Stimulated activated CD4-positive, alpha-beta T cell treated with anti-CD3 and anti-CD28 coated beads, Interleukin-15, amount 100 ng/mL, for 24 hours (primary cell): ENCODE measurements around the gene YAE1.

Source experiments
- DNase-seq: peaks from one replicate; pipeline ENCODE4 v3.0.0-alpha.2; 2020

Gene YAE1

DNA sequence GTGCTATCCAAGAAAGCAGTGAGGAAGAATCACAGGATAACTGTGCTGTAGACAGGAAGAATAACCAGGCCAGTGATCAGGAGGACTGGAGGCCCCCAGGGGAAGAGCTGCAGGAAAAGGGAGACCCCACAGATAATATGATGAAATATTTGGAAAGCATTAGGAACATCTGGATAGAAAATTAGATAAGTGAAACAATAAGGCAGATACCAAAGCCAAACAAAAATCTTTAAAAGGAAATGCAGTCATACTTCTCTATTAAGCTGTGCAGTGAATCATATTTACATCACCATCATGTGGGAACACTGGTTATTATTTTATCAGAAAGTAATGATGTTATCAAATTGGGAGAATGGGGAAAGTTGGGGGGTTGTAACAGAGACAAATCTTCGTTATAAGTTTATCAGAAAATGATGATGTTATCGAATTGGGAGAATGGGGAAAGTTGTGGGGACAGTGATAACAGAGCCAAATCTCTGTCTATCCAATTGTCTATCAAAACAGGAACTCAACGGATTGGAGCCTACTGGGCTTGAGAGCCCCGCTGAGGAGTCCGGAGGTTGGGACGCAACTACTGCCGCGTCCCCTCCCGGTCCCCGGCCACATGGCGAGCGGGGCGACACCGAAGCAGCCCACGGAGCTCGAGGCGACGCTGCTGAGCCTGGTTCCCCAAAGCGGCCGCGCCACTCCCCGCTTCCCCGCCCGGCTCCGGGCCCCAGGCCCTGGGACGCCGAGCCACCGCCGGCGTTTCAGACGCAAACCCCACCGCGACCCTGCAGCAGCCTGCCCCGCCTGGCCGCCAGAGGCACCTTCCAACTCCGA is 43.1 kb downstream of the YAE1 start:
- DNase-seq: peak; percentile 34

DNA sequence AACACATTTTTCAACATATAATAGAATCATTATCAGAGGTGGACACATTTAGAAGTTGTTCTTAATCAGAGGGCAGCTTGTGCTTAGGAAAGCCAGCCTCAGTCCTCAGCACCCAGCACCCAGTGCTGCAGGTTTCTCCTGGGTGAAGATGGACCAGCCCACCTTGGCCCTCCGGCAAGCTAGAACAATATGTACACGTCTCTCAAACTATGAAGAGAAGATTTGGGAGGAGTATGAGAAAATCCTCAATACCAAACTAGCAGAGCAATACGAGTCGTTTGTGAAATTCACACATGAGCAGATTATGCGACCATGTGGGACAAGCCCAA is 43.7 kb downstream of the YAE1 start:
- DNase-seq: no peak

- no peak for DNase-seq
Observed at GRCh38 chr7:39613577-39613976, 47.4 kb downstream of the YAE1 start.

- DNase-seq: no peak
Observed at GRCh38 chr7:39614299-39614698, 48.1 kb downstream of the YAE1 start.

DNA sequence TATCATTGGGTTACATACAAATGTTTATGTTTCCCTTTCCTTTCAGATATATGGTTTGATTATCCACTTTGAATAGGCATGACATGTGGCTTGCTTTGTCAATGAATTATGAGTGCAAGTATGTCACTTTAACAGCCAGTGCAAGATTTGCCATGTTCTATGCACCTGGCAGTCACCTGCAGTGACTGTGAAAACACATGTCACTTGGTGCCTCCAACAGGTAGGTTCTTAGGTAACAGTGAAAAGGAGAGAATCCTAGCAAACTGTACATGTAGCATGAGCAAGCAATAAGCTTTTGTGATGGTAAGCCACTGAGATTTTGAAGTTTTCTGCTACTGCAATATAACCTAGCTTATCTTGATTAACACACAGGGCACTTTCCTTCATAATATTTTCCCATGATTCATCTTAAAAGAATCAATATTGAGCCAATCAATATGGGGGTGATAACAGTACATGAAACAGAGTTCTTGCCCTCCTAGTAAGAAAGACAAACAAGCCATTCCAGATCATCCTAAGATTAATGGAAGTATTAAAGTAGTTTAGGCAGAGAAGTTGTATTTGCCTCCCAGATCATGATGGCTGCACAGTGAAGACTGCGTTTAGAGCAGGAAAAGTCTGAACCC is 49.3 kb downstream of the YAE1 start:
- DNase-seq: no peak

DNA sequence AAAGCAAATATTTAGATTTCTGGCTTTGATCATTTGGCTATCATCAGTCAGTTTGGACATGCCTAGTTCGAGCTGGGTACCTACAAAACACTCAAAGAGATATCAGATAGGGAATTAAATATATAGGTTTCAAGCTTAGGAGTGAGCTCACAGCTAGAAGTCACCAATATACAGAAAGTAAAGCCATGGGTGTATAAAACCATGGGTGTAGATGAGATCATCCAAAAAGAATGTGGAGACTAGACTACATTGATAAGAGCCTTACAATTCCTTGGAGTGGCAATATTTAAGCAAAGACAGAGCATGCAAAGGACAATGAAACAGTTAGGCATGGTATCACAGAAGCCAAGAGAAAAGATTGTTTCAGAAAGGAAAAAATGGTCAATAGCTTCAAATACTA is 49.9 kb downstream of the YAE1 start:
- no peak for DNase-seq

DNA sequence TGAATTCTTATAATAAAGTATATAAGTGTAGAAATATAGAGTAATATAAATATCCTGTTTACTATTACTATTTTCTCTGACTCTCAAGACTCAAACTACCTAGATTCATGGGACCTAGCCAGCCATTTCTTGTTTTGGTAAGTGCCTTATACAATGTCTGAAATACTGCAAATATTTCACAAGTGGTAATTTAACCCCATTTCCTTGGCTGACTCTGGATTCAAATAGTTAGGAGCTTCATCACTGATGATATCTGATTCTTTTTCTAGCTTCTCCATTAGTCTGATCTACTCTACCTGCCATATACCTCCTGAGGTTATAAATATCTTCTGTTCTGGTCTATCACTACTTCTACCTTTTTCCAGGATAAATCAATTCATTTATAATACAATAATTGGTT is 50.8 kb downstream of the YAE1 start:
- no peak for DNase-seq

DNA sequence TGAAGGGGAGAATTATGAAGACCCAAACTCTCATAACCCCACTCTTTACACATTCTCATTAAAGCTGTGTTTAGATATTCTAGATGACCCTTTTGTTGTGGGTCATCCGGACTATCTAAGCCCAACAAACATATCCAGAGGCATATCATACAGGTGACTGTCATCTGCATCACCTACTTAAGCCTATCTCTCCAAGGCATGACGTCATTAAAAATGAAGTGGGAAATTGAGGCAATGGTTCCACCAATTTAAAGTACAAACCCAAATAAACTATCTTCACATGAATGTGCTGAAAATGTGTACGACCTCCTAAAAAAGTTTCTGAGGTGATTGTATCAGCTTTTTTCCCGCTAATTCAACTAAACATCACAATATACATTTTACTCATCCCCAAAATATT is 52.7 kb downstream of the YAE1 start:
- no peak for DNase-seq

GRCh38 chr7:39620486-39620885 is 54.3 kb downstream of the YAE1 start:
- no peak for DNase-seq

GRCh38 chr7:39621261-39621660 is 55.1 kb downstream of the YAE1 start:
- DNase-seq: no peak

- no peak for DNase-seq
Observed at GRCh38 chr7:39621784-39622411, 55.7 kb downstream of the YAE1 start.
